NCI-H2081 (cell line): ENCODE data around the gene SPIN1.

ENCODE experiments used
- DNase-seq, 2 experiments: peaks; one replicate each; lab custom pipeline; 2025; lab: John Stamatoyannopoulos, UW

The SPIN1 gene

DNA sequence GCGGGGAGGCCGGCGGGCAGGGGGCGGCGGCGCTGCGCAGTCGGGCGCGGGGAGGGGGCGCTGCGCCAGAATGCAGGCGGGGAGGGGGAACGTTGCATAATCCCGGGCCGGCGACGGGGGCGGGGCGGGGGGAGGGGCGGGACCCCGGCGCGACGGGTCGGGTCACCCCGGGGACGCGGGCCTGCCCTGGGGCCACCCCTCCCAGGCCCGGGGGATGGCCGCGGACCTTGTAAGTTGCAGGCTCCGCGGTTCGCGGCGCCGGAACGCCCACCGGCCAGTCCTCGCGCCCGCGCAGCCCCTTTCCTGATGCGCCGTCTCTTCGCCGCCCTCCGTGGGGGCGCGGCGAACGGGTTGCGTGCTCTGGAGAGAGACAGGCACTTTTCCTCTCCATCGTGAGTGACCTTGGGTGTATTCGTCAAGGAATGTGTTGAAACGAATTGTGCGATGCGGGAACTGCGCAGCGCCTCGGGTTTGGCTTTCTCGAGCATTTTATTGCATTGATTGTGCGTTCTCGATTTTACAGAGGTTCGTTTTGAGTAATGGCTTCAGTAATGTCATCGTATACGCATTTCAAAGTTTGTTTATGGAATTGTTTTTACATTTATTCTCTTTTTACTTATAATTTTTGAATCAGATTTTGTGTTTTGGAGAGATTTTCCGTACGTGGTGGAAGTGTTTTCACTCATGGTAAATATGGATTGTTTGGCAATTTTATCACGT is 802 bp downstream of the SPIN1 start:
- DNase-seq, result peak; percentile 37 to 55

- no peak for DNase-seq
These were observed 2.2 kb downstream of the SPIN1 start for GRCh38 chr9:88390371-88390990.

- DNase-seq, result no peak
These were observed 3.0 kb downstream of the SPIN1 start for GRCh38 chr9:88391236-88391635.

- DNase-seq, result no peak
These were observed 3.7 kb downstream of the SPIN1 start for GRCh38 chr9:88391921-88392320.

DNA sequence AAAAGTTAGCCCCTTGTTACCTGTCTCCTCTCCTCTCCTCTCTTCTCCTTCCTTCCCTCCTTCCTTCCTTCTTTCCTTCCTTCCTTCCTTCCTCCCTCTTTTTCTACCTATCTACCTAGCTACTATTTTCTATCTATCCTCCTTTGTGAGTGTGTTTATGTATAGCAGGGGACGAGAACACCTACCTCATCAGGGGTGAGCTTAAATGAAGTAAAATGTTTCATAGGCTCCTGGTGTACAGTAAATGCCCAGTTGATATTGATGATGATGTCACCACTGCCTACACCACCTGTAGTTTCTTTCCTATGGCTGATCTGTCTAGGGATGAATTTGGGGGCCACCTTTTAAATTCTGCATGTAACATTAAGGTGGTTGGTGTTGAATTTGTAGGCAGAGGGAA is 4.3 kb downstream of the SPIN1 start:
- no peak for DNase-seq

- DNase-seq, result no peak
These were observed 8.8 kb downstream of the SPIN1 start for GRCh38 chr9:88396836-88397577.

- no peak for DNase-seq
These were observed 9.8 kb downstream of the SPIN1 start for GRCh38 chr9:88398016-88398415.

DNA sequence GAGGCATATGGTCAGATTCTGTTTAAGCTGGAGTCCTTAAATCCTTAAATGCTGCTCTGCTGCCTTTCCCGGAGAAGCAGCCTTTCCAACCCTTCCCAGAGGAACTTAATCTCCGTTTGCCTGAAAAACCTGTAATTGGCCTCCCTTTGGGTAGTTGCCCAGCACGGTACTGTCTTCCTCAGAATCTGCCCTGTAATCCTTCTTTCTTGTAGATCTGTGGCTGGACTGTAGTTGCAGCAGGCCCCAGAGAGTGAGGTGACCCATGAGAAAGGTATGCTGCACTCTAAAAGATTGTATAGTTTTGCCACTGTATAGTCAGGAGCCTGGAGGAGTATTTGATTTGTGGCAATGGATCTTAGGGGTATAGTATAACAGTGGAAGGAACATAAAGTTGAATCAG is 11.7 kb downstream of the SPIN1 start:
- no peak for DNase-seq

- no peak for DNase-seq
These were observed 15.1 kb downstream of the SPIN1 start for GRCh38 chr9:88403340-88403739.

GRCh38 chr9:88406051-88406450 is 17.8 kb downstream of the SPIN1 start:
- no peak for DNase-seq

- DNase-seq, result no peak
These were observed 23.2 kb downstream of the SPIN1 start for GRCh38 chr9:88411471-88411870.

GRCh38 chr9:88414298-88414697 is 26.1 kb downstream of the SPIN1 start:
- no peak for DNase-seq

GRCh38 chr9:88418025-88418424 is 29.8 kb downstream of the SPIN1 start:
- DNase-seq, result no peak

GRCh38 chr9:88418715-88419540 is 30.7 kb downstream of the SPIN1 start:
- DNase-seq, result no peak

GRCh38 chr9:88420227-88420626 is 32.0 kb downstream of the SPIN1 start:
- no peak for DNase-seq

DNA sequence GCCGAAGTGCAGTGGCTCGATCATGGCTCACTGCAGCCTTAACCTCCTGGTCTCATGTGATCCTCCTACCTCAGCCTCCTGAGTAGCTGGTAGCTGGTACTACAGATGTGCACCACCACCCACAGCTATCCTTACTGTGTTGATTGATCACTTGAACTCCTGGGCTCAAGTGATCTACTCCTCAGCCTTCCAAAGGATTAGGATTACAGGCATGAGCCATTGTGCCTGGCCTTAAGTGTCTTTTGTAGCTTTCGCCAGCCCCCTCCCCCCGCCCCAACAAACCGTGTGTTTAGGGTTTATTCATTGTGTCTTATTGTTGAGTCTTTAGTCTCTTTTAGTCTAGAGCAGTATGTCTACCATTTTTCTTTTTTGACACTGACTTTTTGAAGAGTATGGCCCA is 33.1 kb downstream of the SPIN1 start:
- DNase-seq, result no peak

DNA sequence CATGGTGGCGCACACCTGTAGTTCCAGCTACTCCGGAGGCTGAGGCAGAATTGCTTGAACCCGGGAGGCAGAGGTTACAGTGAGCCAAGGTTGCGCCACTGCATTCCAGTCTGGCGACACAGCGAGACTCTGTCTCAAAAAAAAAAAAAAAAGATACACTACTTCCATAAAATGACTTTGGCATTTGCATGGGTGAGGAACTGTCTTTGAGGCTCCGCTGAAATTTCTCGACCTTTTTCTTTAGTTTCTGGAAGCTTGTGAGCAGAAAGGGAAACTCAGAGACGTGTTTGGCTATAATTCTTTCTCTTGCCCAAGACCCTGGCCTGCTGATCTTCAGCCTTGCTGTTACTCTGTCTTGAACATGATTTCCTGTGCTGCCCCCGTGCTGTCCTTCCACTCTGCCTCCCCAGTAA is 37.3 kb downstream of the SPIN1 start:
- no peak for DNase-seq

DNA sequence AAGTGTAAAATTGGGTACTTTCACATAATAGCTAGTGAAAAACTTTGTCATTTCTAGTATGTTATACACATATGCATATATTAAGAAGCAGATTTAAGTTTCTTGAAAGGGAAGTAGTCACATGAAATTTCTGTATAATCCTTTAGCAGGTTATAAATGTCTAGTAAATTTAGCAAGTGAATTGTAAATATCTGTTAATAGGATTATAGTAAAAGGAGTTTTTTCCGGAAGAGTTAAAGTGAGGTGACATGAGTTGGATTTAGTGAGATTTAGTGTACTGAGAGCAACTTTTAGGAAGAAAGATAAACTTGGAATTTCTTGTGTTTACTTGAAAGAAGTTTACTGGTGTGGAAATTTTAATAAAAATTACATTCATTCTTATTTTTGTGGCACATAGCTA is 38.4 kb downstream of the SPIN1 start:
- no peak for DNase-seq

DNA sequence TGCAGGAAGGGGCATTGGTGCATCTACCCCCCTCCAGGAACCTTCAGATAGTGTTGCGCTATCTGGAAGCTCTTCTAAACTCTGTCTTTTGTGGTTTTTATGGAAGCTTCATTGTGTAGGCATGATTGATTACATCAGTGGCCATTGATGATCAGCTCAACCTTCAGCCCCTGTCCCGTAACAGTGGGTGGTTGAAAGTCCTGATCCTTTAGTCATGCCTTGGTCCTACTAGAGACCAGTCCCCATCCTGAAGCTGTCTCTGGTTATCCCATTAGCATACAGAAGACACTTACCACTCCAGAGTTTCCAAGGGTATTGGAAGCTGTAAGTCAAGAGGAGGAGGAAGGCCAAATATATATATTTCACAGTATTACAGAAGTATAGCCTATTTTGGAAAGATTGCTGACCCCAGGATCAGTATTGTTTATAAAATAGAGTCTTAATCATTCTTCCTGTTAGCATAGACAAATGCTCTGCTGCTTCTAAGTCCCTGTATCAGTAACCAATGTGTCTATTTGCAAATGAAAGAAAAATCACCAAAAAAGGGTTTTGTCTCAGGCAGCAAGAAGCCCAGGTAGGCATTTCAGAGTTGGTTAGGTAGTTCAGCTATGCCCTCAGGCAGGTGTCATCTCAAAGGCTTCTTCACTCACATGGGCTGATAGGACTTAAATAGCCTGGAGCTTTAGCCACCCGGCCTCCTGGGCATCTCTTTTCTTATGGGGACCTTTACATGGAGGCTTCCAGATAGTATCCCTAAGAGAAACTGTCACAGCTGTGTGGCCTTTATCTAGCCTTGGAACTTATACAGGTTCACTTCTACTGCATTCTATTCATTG is 41.6 kb downstream of the SPIN1 start:
- DNase-seq, result no peak

GRCh38 chr9:88433583-88434255 is 45.5 kb downstream of the SPIN1 start:
- no peak for DNase-seq

DNA sequence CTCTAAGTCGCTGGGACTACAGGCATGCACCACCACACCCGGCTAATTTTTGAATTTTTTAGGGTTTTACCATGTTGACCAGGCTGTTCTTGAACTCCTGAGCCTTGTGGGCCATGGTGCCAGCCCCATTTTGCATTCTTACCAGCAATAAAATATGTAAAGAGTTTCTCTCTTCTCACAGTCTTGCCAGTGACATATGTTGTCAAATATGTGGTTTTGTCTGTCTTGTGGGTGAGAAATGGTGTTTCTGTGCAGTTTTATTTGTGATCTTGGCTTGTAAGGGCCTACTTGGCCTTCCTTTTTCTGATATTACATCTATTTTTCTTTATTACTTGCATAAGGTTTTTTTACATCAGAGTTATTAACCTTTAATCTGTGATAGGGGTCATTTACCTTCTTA is 47.1 kb downstream of the SPIN1 start:
- DNase-seq, result no peak
